ENCODE results near the gene SREK1IP1. TPM values are rescaled to one million over a fixed set of nuclear protein-coding genes. Genes with fewer than 3 reads are reported as not detected.

Gene SREK1IP1
- total and polyA plus RNA-seq, 11 donors: 4.1 to 20.7 (median 11.1) TPM

GRCh38 chr5:64671678-64672077 lies 96.8 kb downstream of the SREK1IP1 start:
- DNase-seq: no peak
- TF ChIP-seq, protein P1, sequence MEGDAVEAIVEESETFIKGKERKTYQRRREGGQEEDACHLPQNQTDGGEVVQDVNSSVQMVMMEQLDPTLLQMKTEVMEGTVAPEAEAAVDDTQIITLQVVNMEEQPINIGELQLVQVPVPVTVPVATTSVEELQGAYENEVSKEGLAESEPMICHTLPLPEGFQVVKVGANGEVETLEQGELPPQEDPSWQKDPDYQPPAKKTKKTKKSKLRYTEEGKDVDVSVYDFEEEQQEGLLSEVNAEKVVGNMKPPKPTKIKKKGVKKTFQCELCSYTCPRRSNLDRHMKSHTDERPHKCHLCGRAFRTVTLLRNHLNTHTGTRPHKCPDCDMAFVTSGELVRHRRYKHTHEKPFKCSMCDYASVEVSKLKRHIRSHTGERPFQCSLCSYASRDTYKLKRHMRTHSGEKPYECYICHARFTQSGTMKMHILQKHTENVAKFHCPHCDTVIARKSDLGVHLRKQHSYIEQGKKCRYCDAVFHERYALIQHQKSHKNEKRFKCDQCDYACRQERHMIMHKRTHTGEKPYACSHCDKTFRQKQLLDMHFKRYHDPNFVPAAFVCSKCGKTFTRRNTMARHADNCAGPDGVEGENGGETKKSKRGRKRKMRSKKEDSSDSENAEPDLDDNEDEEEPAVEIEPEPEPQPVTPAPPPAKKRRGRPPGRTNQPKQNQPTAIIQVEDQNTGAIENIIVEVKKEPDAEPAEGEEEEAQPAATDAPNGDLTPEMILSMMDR (IDR thresholded peaks at IDR 0.05): no peak
- no peak for TF ChIP-seq POLR2A (IDR thresholded peaks at IDR 0.05)
- intact Hi-C loops (cut with DNase I): no loop called here

DNA sequence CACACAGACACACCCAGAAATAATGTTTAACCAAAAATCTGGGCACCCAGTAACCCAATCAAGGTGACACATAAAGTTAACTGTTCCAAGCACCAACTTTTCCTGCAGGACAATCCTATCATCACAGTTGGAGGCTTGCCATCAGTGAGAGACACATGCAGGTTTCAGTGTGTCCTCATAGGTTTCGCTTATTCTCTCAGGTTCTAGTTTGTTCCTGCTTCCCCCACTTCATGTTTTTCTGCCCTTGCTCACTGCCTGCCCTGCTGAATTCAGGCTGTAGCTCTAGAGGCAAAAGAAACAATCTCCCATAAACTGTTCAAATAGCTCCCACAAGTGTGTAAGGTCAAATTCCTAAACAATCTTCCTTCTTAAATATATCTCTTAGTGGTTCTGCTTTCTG lies 98.2 kb downstream of the SREK1IP1 start:
- ATAC-seq: no peak
- intact Hi-C loops (cut with DNase I): no loop called here
- DNase-seq: no peak
- no peak for TF ChIP-seq POLR2A (IDR thresholded peaks at IDR 0.05)
- TF ChIP-seq, protein P1 (IDR thresholded peaks at IDR 0.05): no peak
- no peaks in the 10 kb centered on the region for H3K36me3 ChIP-seq
- H3K9me3 ChIP-seq: peaks cover 0 to 6% (median 0%) of the 10 kb centered on the region in 12 donors
- no peak overlapping the region for H3K4me3 ChIP-seq
- H3K4me1 ChIP-seq: no peaks in the 10 kb centered on the region
- WGBS, 4 donors: 92 to 100% (median 95%) methylated on average over 1 of the region's 1 CpG
- peaks cover 0 to 2% (median 0%) of the 10 kb centered on the region in 9 donors for H3K27me3 ChIP-seq
- no peak overlapping the region for H3K27ac ChIP-seq

More at GRCh38 chr5:64671678-64672077, 96.8 kb downstream of the SREK1IP1 start:
- H3K27me3 ChIP-seq: no peaks in the 10 kb centered on the region
- 74 to 89% (median 77%) methylated on average over 3 of the region's 3 CpGs for WGBS, 4 donors
- H3K27ac ChIP-seq: no peak overlapping the region
- H3K9me3 ChIP-seq: peaks cover 0 to 6% (median 0%) of the 10 kb centered on the region in 12 donors
- no peaks in the 10 kb centered on the region for H3K36me3 ChIP-seq
- H3K4me3 ChIP-seq: no peak overlapping the region
- no peak for ATAC-seq
- no peaks in the 10 kb centered on the region for H3K4me1 ChIP-seq

Other genes starting within 250 kb of the SREK1IP1 start
- gene SHISAL2B, start 78.2 kb downstream of the SREK1IP1 start, total RNA-seq: not detected
- gene SHISAL2B, start 78.2 kb downstream of the SREK1IP1 start, polyA plus RNA-seq: not detected
- gene CWC27, start 239 bp upstream of the SREK1IP1 start, total RNA-seq: 10 to 100 TPM; 10.7 to 29.8 (median 23.5) TPM
- gene CWC27, start 239 bp upstream of the SREK1IP1 start, polyA plus RNA-seq: 10 to 100 TPM; 22.6 to 33.3 TPM